Astrocyte (in vitro differentiated cells and primary cell): ENCODE data around the gene TOMM7. TPM values are rescaled to one million over a fixed set of nuclear protein-coding genes. Genes with fewer than 3 reads are reported as not detected.

Source experiments
- DNase-seq: peaks from one replicate; pipeline ENCODE4 v3.0.0-alpha.2; 2010; ENCODE audit warnings: low read depth
- FAIRE-seq: peaks from 2 replicates; lab custom pipeline; 2011; peaks lifted over from hg19 to GRCh38; lab: Jason Lieb, UNC
- H2AFZ ChIP-seq: 2 replicates; pipeline ENCODE4 v1.6.0; 2012; ENCODE audit warnings: low read depth, low read length, inconsistent platforms
- H3K27ac ChIP-seq: 2 replicates; pipeline ENCODE4 v1.5.1; 2011; ENCODE audit warnings: low read depth, low read length, inconsistent platforms
- H3K27me3 ChIP-seq: 2 replicates; pipeline ENCODE4 v1.6.0; 2011; ENCODE audit warnings: low read length, inconsistent platforms; ENCODE audit not compliant: insufficient read depth
- H3K36me3 ChIP-seq: 2 replicates; pipeline ENCODE4 v1.5.1; 2011; ENCODE audit warnings: low read length, inconsistent platforms; ENCODE audit not compliant: insufficient read depth
- H3K4me1 ChIP-seq: 2 replicates; pipeline ENCODE4 v1.5.1; 2011; ENCODE audit warnings: low read length, inconsistent platforms; ENCODE audit not compliant: insufficient read depth
- H3K4me2 ChIP-seq: 2 replicates; pipeline ENCODE4 v1.6.0; 2012; ENCODE audit warnings: low read length, inconsistent platforms
- H3K4me3 ChIP-seq: 2 replicates; pipeline ENCODE4 v1.5.1; 2011; ENCODE audit warnings: low read depth, mild to moderate bottlenecking, low read length, inconsistent platforms; ENCODE audit not compliant: insufficient read depth
- H3K79me2 ChIP-seq: 2 replicates; pipeline ENCODE4 v1.6.0; 2012; ENCODE audit warnings: mild to moderate bottlenecking, low read length, inconsistent platforms; ENCODE audit not compliant: insufficient read depth
- H3K9ac ChIP-seq: 2 replicates; pipeline ENCODE4 v1.6.0; 2012; ENCODE audit warnings: mild to moderate bottlenecking, low read length, inconsistent platforms
- H3K9me3 ChIP-seq: 2 replicates; pipeline ENCODE4 v1.5.1; 2012; ENCODE audit warnings: low read depth, mild to moderate bottlenecking, low read length, inconsistent platforms; ENCODE audit not compliant: insufficient read depth
- H4K20me1 ChIP-seq: 2 replicates; pipeline ENCODE4 v1.6.0; 2012; ENCODE audit warnings: low read length, inconsistent platforms; ENCODE audit not compliant: insufficient read depth
- H3K27ac Mint-ChIP-seq: one replicate; pipeline ENCODE4 v1.8.0; 2021; ENCODE audit warnings: mild to moderate bottlenecking, mixed read lengths; ENCODE audit not compliant: unreplicated experiment
- H3K27me3 Mint-ChIP-seq: one replicate; pipeline ENCODE4 v1.8.0; 2021; ENCODE audit warnings: low read depth, mixed read lengths; ENCODE audit not compliant: unreplicated experiment
- H3K36me3 Mint-ChIP-seq: one replicate; pipeline ENCODE4 v1.8.0; 2021; ENCODE audit warnings: low read depth, mixed read lengths; ENCODE audit not compliant: unreplicated experiment
- H3K4me1 Mint-ChIP-seq: one replicate; pipeline ENCODE4 v1.8.0; 2021; ENCODE audit warnings: low read depth, mixed read lengths; ENCODE audit not compliant: unreplicated experiment
- H3K4me3 Mint-ChIP-seq: one replicate; pipeline ENCODE4 v1.8.0; 2021; ENCODE audit warnings: mild to moderate bottlenecking, moderate library complexity, mixed read lengths; ENCODE audit not compliant: unreplicated experiment
- H3K9me3 Mint-ChIP-seq: one replicate; pipeline ENCODE4 v1.8.0; 2021; ENCODE audit warnings: mild to moderate bottlenecking, mixed read lengths; ENCODE audit not compliant: unreplicated experiment
- EZH2 ChIP-seq: IDR thresholded peaks from 2 replicates; pipeline ENCODE4 v1.6.1; 2012; ENCODE audit warnings: mild to moderate bottlenecking, low read length, inconsistent platforms; ENCODE audit not compliant: insufficient read depth
- total RNA-seq: library from RNA; stranded (reverse); gene quantifications from 2 replicates; pipeline ENCODE4 v1.2.1, GENCODE V29; 2021
- TF ChIP-seq, protein P1 (sequence below): IDR thresholded peaks from 2 replicates; pipeline ENCODE4 v1.5.1; 2011; ENCODE audit warnings: low read depth, mild to moderate bottlenecking, inconsistent platforms, low read length, moderate library complexity; ENCODE audit not compliant: insufficient read depth

TOMM7 gene
- total RNA-seq, 1 donor from 2014 or later, result 217 TPM

DNA sequence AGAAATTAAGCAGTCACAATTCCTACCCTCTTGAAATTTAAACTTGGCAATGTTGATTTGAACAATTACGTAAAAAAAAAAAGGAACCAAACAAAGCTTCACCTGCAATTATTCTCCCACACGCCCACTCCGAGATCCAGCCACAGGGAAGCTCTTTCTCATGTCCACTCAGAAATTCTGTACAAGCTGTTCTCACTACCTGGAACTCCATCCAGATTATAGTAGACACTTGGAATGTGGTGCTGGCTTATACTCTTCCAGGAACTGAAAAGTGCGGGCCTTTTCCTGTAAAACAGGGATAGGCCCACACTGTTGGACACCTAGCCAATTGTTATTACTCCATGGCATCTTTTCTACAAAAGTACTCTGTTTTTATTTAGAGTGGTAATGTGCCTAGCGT, 20.3 kb upstream of the TOMM7 start:
- no peak overlapping the region for H3K4me2 ChIP-seq
- no peak overlapping the region for H2AFZ ChIP-seq
- H3K27ac Mint-ChIP-seq, result no peak overlapping the region
- no peaks in the 10 kb centered on the region for H4K20me1 ChIP-seq
- DNase-seq, result no peak
- no peaks in the 10 kb centered on the region for H3K79me2 ChIP-seq
- H3K36me3 Mint-ChIP-seq, result peaks cover 3% of the 10 kb centered on the region
- no peaks in the 10 kb centered on the region for H3K9me3 ChIP-seq
- TF ChIP-seq EZH2, result no peak
- TF ChIP-seq, protein P1, sequence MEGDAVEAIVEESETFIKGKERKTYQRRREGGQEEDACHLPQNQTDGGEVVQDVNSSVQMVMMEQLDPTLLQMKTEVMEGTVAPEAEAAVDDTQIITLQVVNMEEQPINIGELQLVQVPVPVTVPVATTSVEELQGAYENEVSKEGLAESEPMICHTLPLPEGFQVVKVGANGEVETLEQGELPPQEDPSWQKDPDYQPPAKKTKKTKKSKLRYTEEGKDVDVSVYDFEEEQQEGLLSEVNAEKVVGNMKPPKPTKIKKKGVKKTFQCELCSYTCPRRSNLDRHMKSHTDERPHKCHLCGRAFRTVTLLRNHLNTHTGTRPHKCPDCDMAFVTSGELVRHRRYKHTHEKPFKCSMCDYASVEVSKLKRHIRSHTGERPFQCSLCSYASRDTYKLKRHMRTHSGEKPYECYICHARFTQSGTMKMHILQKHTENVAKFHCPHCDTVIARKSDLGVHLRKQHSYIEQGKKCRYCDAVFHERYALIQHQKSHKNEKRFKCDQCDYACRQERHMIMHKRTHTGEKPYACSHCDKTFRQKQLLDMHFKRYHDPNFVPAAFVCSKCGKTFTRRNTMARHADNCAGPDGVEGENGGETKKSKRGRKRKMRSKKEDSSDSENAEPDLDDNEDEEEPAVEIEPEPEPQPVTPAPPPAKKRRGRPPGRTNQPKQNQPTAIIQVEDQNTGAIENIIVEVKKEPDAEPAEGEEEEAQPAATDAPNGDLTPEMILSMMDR, result no peak
- no peak overlapping the region for H3K4me3 Mint-ChIP-seq
- H3K27ac ChIP-seq, result no peak overlapping the region
- no peaks in the 10 kb centered on the region for H3K36me3 ChIP-seq
- H3K9ac ChIP-seq, result no peak overlapping the region
- H3K27me3 ChIP-seq, result no peaks in the 10 kb centered on the region
- H3K4me1 Mint-ChIP-seq, result peaks cover 11% of the 10 kb centered on the region
- H3K27me3 Mint-ChIP-seq, result no peaks in the 10 kb centered on the region
- no peak for FAIRE-seq
- H3K4me1 ChIP-seq, result no peaks in the 10 kb centered on the region
- no peak overlapping the region for H3K4me3 ChIP-seq
- peaks cover 6% of the 10 kb centered on the region for H3K9me3 Mint-ChIP-seq

- peaks cover 6% of the 10 kb centered on the region for H3K9me3 Mint-ChIP-seq
- H3K4me3 ChIP-seq, result no peak overlapping the region
- H3K4me2 ChIP-seq, result no peak overlapping the region
- no peak overlapping the region for H3K27ac Mint-ChIP-seq
- peak overlapping the region; percentile 39 for H2AFZ ChIP-seq
- H3K27me3 ChIP-seq, result no peaks in the 10 kb centered on the region
- H3K4me1 ChIP-seq, result no peaks in the 10 kb centered on the region
- H3K36me3 ChIP-seq, result no peaks in the 10 kb centered on the region
- no peaks in the 10 kb centered on the region for H3K9me3 ChIP-seq
- no peaks in the 10 kb centered on the region for H3K27me3 Mint-ChIP-seq
- H3K4me3 Mint-ChIP-seq, result no peak overlapping the region
- DNase-seq, result no peak
- FAIRE-seq, result no peak
- no peak overlapping the region for H3K9ac ChIP-seq
- H3K4me1 Mint-ChIP-seq, result peaks cover 11% of the 10 kb centered on the region
- no peaks in the 10 kb centered on the region for H3K79me2 ChIP-seq
- no peaks in the 10 kb centered on the region for H4K20me1 ChIP-seq
- H3K36me3 Mint-ChIP-seq, result peaks cover 3% of the 10 kb centered on the region
- TF ChIP-seq, protein P1, result no peak
- no peak for TF ChIP-seq EZH2
- H3K27ac ChIP-seq, result no peak overlapping the region
Observed at GRCh38 chr7:22842383-22842941, 19.8 kb upstream of the TOMM7 start.

DNA sequence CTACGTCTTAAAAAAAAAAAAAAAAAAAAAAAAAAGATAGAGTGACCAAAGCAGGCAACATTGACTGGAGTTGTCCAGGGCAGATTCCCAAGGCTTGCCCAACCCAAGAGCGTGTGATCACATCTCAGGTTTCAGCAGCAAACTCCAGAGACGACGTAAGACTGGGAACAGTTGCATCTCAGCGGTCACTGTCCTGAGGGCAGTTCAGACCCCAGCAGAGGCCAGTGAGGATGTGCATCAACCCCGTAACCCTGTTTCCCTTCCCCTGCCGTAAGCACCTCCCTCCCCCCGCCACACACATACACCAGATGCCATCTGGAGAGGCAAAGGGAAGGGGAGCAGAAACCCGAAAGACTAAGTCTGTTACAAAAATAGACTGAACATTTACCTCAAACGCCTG, 19.3 kb upstream of the TOMM7 start:
- no peaks in the 10 kb centered on the region for H4K20me1 ChIP-seq
- no peak for FAIRE-seq
- peaks cover 3% of the 10 kb centered on the region for H3K36me3 Mint-ChIP-seq
- H2AFZ ChIP-seq, result no peak overlapping the region
- peaks cover 5% of the 10 kb centered on the region for H3K9me3 Mint-ChIP-seq
- H3K9me3 ChIP-seq, result no peaks in the 10 kb centered on the region
- no peaks in the 10 kb centered on the region for H3K36me3 ChIP-seq
- no peak for TF ChIP-seq EZH2
- TF ChIP-seq, protein P1, result no peak
- H3K4me3 Mint-ChIP-seq, result no peak overlapping the region
- no peaks in the 10 kb centered on the region for H3K27me3 ChIP-seq
- no peak overlapping the region for H3K4me2 ChIP-seq
- no peak overlapping the region for H3K27ac ChIP-seq
- H3K79me2 ChIP-seq, result no peaks in the 10 kb centered on the region
- no peak overlapping the region for H3K27ac Mint-ChIP-seq
- no peak overlapping the region for H3K9ac ChIP-seq
- H3K27me3 Mint-ChIP-seq, result no peaks in the 10 kb centered on the region
- no peak for DNase-seq
- H3K4me3 ChIP-seq, result no peak overlapping the region
- peaks cover 11% of the 10 kb centered on the region for H3K4me1 Mint-ChIP-seq
- H3K4me1 ChIP-seq, result no peaks in the 10 kb centered on the region
